Fibroblast of mammary gland (primary cell): ENCODE data around the gene MRPL34.

ENCODE experiments used
- DNase-seq: peaks from one replicate; pipeline ENCODE4 v3.0.0-alpha.2; 2010; ENCODE audit warnings: low read depth
- H3K4me3 ChIP-seq: 2 replicates; pipeline ENCODE4 v1.5.1; 2011; ENCODE audit warnings: low read depth, mild to moderate bottlenecking, low read length, moderate library complexity; ENCODE audit not compliant: control insufficient read depth
- CTCF ChIP-seq: conservative IDR thresholded peaks from 2 replicates; pipeline ENCODE4 v1.5.1; 2011; ENCODE audit warnings: low read depth, low read length, inconsistent platforms; ENCODE audit not compliant: control insufficient read depth, insufficient read depth

MRPL34 gene

DNA sequence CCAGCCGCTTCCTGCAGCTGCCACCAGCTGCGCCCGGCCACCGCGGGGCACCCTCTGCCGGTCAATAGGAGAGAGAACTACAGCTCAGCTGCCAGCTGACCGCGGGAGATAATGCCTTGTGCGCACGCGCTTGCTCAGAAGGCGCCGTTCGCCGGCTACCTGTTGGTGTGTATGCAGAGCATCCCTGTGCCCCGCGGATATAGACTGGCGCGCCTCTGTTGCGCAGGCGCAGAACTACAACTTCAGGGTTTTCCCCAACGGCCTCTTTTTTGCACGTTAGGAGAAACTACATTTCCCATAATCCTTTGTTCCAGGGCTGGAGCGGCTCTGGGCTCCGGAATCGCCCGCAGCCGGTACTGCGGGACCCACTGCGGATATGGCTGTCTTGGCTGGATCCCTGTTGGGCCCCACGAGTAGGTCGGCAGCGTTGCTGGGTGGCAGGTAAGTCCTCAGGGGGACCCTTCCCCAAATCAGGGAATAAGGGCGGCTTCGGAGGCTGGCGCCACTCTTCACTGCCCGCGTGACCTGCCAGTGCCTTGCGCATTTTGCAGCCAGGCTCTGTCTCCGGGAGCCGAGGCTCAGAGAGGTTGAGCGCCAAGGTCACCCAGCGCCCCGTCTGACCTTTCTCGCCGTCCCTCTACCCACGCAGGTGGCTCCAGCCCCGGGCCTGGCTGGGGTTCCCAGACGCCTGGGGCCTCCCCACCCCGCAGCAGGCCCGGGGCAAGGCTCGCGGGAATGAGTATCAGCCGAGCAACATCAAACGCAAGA, at the start of gene MRPL34:
TSS of gene MRPL34 (plus strand) at position 356 of the 768 bp plus-strand sequence. CDS start at position 377, 21 bp downstream.
- peak within 1 kb of the TSS; percentile 78 for H3K4me3 ChIP-seq
- TF ChIP-seq CTCF: peak; percentile 57
- peak; percentile 98 for DNase-seq

DNA sequence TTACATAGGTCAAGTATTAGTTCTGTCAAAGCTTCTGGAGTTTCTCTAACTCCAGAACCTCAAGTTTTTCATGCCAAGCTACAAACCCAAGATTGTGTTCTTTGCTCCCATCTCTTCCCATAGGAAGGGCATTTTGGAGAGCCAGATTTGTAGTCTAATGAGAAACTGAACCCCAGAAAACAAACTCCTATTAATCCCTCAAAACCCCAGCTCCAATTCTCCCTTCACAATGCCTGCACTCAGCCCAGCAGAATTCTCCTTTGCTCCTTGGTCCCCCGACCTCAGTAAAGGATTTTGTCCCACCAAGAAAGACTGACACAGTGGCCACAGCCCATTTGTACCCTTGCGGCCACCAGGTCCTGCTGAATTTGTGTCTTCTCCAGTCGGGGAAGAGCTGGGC, 49.5 kb upstream of the MRPL34 start:
- no peak for TF ChIP-seq CTCF
- no peak overlapping the region for H3K4me3 ChIP-seq
- DNase-seq: no peak

DNA sequence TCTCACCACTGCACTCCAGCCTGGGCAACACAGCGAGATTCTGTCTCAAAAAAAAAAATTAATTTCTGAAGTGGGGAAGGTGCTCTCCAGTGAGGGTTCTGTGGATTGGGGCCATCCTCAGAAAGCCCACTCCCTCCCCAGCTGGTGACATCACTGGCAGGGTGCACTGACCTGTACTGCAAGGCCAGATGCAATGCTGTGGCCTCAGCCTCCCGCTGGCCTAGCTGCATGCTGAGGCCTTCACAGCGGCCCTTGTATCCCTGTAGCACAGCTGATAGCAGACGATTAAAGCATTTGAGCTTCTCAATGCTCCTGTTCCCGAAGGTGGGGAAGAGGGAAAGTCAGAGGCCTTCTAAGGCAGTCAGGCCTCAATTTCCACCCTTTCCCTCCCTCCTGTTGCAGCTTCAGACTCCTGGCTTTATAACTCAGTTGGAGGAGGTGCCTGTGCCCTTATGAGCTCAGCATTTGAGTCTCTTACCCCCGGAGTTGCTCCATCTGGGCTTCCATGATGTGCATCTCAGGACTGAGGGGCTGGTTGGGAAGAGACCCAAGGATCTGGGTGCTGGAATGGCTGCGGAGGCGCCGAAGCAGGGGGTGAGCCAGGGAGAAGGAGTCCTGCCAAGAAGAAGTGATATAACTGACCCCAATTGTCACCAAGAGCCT, 46.4 kb upstream of the MRPL34 start:
- DNase-seq: no peak
- TF ChIP-seq CTCF: no peak
- no peak overlapping the region for H3K4me3 ChIP-seq

- no peak for TF ChIP-seq CTCF
- no peak for DNase-seq
Measured at GRCh38 chr19:17259934-17260333, 45.7 kb upstream of the MRPL34 start.

DNA sequence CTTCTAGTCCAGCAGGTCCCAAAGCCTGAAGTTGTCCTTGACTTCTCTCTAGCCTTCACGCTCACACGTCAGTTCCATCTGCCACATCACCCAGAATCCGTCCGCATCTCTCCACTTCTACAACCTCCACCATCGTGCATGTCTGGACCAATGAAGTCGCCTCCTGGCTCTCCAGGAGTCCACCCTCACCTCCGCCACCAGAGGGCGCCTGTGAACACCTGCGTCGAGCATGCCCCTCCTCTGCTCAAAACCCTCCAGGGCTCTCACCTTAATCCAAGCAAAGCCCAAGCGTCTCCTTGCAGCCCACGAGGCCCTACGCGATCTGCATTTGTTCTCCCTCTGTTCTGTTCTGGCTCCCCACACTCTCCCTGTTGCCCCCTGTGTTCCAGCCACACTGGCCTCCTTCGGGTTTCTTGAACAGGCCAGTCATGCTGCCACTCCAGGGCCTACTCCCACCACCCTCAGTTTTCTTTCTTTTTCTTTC, 44.8 kb upstream of the MRPL34 start:
- H3K4me3 ChIP-seq: no peak overlapping the region
- TF ChIP-seq CTCF: peak; percentile 86
- peak; percentile 75 for DNase-seq

More at GRCh38 chr19:17259934-17260333, 45.7 kb upstream of the MRPL34 start:
- H3K4me3 ChIP-seq: no peak overlapping the region

DNA sequence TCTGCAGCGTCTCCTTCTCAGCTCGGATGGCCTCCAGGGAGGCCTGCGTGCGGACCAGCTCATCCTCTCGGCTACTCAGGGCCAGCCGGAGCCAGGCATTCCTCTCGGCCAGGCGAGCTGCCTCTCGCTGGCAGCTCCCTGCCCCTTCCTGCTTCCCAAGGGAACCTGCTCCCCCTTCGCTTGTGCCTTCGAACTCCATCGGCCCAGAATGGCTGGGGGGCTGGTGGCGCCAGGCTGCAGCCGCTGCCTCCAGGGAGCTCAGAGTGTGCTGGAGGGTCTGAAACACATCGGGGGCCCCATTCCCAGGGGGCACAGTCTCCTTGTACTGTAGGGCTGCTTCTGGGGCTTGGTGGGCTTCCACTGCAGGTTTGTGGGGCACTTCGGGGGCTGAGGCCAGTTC, 43.1 kb upstream of the MRPL34 start:
- no peak for DNase-seq
- TF ChIP-seq CTCF: no peak
- no peak overlapping the region for H3K4me3 ChIP-seq
